Activated CD8-positive, alpha-beta T cell treated with anti-CD3 and anti-CD28 coated beads, Interleukin-2, amount 10 ng/mL, durations not matched to agents 7 days and 5 days (primary cell): ENCODE results near the gene LRRC59. TPM values are rescaled to one million over a fixed set of nuclear protein-coding genes. Genes with fewer than 3 reads are reported as not detected.

Source experiments
- ATAC-seq: fragments of 150-1000 bp; cut with Tn5 transposase; one replicate; pipeline ENCODE4 v1.10.0; 2021; ENCODE audit warnings: moderate library complexity
- CTCF ChIA-PET: fragments of 350-600 bp; sonication (Branson Sonifier 250); formaldehyde crosslinking; loops from one replicate; lab custom pipeline; 2021; ENCODE audit warnings: antibody characterized with exemption; lab: Charles Lee
- POLR2A ChIA-PET: fragments of 350-600 bp; sonication (Branson Sonifier 250); formaldehyde crosslinking; loops from one replicate; lab custom pipeline; 2021; ENCODE audit warnings: antibody characterized with exemption; lab: Charles Lee
- DNase-seq: peaks from one replicate; pipeline ENCODE4 v3.0.0-alpha.2; 2020
- H3K27ac Mint-ChIP-seq: one replicate; pipeline ENCODE4 v1.8.0; 2021; ENCODE audit warnings: mild to moderate bottlenecking, mixed read lengths
- H3K27me3 Mint-ChIP-seq: one replicate; pipeline ENCODE4 v1.8.0; 2021; ENCODE audit warnings: low read depth, mixed read lengths
- H3K36me3 Mint-ChIP-seq: one replicate; pipeline ENCODE4 v1.8.0; 2021; ENCODE audit warnings: low read depth, mixed read lengths
- H3K4me1 Mint-ChIP-seq: one replicate; pipeline ENCODE4 v1.8.0; 2021; ENCODE audit warnings: low read depth, mixed read lengths
- H3K4me3 Mint-ChIP-seq: one replicate; pipeline ENCODE4 v1.8.0; 2021; ENCODE audit warnings: mild to moderate bottlenecking, mixed read lengths
- H3K9me3 Mint-ChIP-seq: one replicate; pipeline ENCODE4 v1.8.0; 2022; ENCODE audit warnings: mixed read lengths; ENCODE audit not compliant: insufficient read depth
- total RNA-seq, 2 experiments: library from RNA; stranded (reverse); gene quantifications; one replicate each; pipeline ENCODE4 v1.2.3, GENCODE V29; 2021

The LRRC59 gene
- total RNA-seq, 2 experiments from 2014 or later, result 77.7 to 77.9 TPM

- DNase-seq, result no peak
- H3K4me3 Mint-ChIP-seq, result no peak overlapping the region
- H3K4me1 Mint-ChIP-seq, result peaks cover 19% of the 10 kb centered on the region
- H3K27ac Mint-ChIP-seq, result no peak overlapping the region
- H3K27me3 Mint-ChIP-seq, result no peaks in the 10 kb centered on the region
- no peak for ATAC-seq
- no peaks in the 10 kb centered on the region for H3K9me3 Mint-ChIP-seq
- peaks cover 27% of the 10 kb centered on the region for H3K36me3 Mint-ChIP-seq
- CTCF ChIA-PET, result interaction anchor here (2.6 kb wide), 1 partner anchor 9 kb away, joined by 12 read pairs; no protein-coding TSS in a partner anchor
- POLR2A ChIA-PET, result no interaction called here
These were observed 44.4 kb downstream of the LRRC59 start for GRCh38 chr17:50352693-50353599.

- Mint-ChIP-seq H3K27ac (peak overlapping the region; percentile 36), H3K36me3 (peaks cover 22% of the 10 kb centered on the region), H3K9me3 (no peaks in the 10 kb centered on the region), H3K27me3 (no peaks in the 10 kb centered on the region), H3K4me1 (peaks cover 26% of the 10 kb centered on the region), H3K4me3 (no peak overlapping the region)
- POLR2A ChIA-PET, result no interaction called here
- ATAC-seq (no peak), DNase-seq (no peak)
- CTCF ChIA-PET, result interaction anchor here (2.6 kb wide), 1 partner anchor 9 kb away, joined by 12 read pairs; no protein-coding TSS in a partner anchor
These were observed 45.1 kb downstream of the LRRC59 start for GRCh38 chr17:50352072-50352692.

GRCh38 chr17:50350733-50351132 lies 46.6 kb downstream of the LRRC59 start:
- DNase-seq, result no peak
- Mint-ChIP-seq H3K4me1 (peaks cover 35% of the 10 kb centered on the region), H3K36me3 (peaks cover 16% of the 10 kb centered on the region), H3K27ac (no peak overlapping the region), H3K4me3 (no peak overlapping the region), H3K9me3 (no peaks in the 10 kb centered on the region), H3K27me3 (no peaks in the 10 kb centered on the region)
- ATAC-seq, result no peak
- CTCF ChIA-PET, result interaction anchor here (2.6 kb wide), 1 partner anchor 11 kb away, joined by 12 read pairs; no protein-coding TSS in a partner anchor
- POLR2A ChIA-PET, result no interaction called here

GRCh38 chr17:50349243-50349600 lies 48.1 kb downstream of the LRRC59 start:
- no peak for ATAC-seq
- H3K9me3 Mint-ChIP-seq, result no peaks in the 10 kb centered on the region
- peak overlapping the region; percentile 42 for H3K27ac Mint-ChIP-seq
- no peak for DNase-seq
- peaks cover 47% of the 10 kb centered on the region for H3K4me1 Mint-ChIP-seq
- H3K4me3 Mint-ChIP-seq, result no peak overlapping the region
- H3K27me3 Mint-ChIP-seq, result no peaks in the 10 kb centered on the region
- POLR2A ChIA-PET, result interaction anchor here (0.9 to 3.1 kb wide), 3 partner anchors 13 to 48 kb away, joined by 3 to 18 read pairs (median 5); partner anchors contain the start of genes EME1, LRRC59 and MRPL27
- H3K36me3 Mint-ChIP-seq, result peaks cover 11% of the 10 kb centered on the region
- CTCF ChIA-PET, result interaction anchor here (0.9 to 5.0 kb wide), 3 partner anchors 12 to 255 kb away, joined by 4 to 43 read pairs (median 7); partner anchors contain the start of gene LRRC59

- CTCF ChIA-PET, result interaction anchor here (0.9 to 5.0 kb wide), 3 partner anchors 13 to 254 kb away, joined by 4 to 43 read pairs (median 7); partner anchors contain the start of gene LRRC59
- POLR2A ChIA-PET, result interaction anchor here (0.9 to 3.1 kb wide), 3 partner anchors 13 to 49 kb away, joined by 3 to 18 read pairs (median 5); partner anchors contain the start of genes EME1, LRRC59 and MRPL27
- Mint-ChIP-seq H3K27me3 (no peaks in the 10 kb centered on the region), H3K4me3 (peak overlapping the region; percentile 21), H3K36me3 (peaks cover 10% of the 10 kb centered on the region), H3K9me3 (no peaks in the 10 kb centered on the region), H3K27ac (peak overlapping the region; percentile 42), H3K4me1 (peaks cover 47% of the 10 kb centered on the region)
- DNase-seq (no peak), ATAC-seq (no peak)
These were observed 48.6 kb downstream of the LRRC59 start for GRCh38 chr17:50348522-50349242.

GRCh38 chr17:50347894-50348291 lies 49.4 kb downstream of the LRRC59 start:
- H3K4me3 Mint-ChIP-seq, result peak overlapping the region; percentile 89
- no peak for ATAC-seq
- H3K9me3 Mint-ChIP-seq, result no peaks in the 10 kb centered on the region
- no peak for DNase-seq
- H3K27me3 Mint-ChIP-seq, result no peaks in the 10 kb centered on the region
- H3K27ac Mint-ChIP-seq, result peak overlapping the region; percentile 42
- CTCF ChIA-PET, result interaction anchor here (1.4 to 5.0 kb wide), 2 partner anchors 14 to 49 kb away, joined by 7 to 43 read pairs; partner anchors contain the start of gene LRRC59
- peaks cover 47% of the 10 kb centered on the region for H3K4me1 Mint-ChIP-seq
- POLR2A ChIA-PET, result interaction anchor here (1.8 to 3.1 kb wide), 3 partner anchors 14 to 25 kb away, joined by 5 to 18 read pairs (median 14); partner anchors contain the start of genes EME1 and MRPL27
- peaks cover 6% of the 10 kb centered on the region for H3K36me3 Mint-ChIP-seq

GRCh38 chr17:50347117-50347893 lies 50.0 kb downstream of the LRRC59 start:
- Mint-ChIP-seq H3K27me3 (no peaks in the 10 kb centered on the region), H3K4me3 (peak overlapping the region; percentile 89), H3K4me1 (peaks cover 47% of the 10 kb centered on the region), H3K36me3 (peaks cover 4% of the 10 kb centered on the region), H3K27ac (peak overlapping the region; percentile 89), H3K9me3 (no peaks in the 10 kb centered on the region)
- ChIA-PET POLR2A (interaction anchor here (1.1 to 3.1 kb wide), 6 partner anchors 12 to 150 kb away, joined by 3 to 18 read pairs (median 8); partner anchors contain the start of genes EME1 and MRPL27), CTCF (interaction anchor here (2.3 to 5.0 kb wide), 2 partner anchors 14 to 50 kb away, joined by 9 to 43 read pairs; partner anchors contain the start of gene LRRC59)
- ATAC-seq (no peak), DNase-seq (no peak)

GRCh38 chr17:50346313-50347116 lies 50.8 kb downstream of the LRRC59 start:
- peaks cover 47% of the 10 kb centered on the region for H3K4me1 Mint-ChIP-seq
- peak; percentile 64 for DNase-seq
- no peaks in the 10 kb centered on the region for H3K27me3 Mint-ChIP-seq
- peak; percentile 74 for ATAC-seq
- ChIA-PET POLR2A (interaction anchor here (0.7 to 3.1 kb wide), 9 partner anchors 11 to 149 kb away, joined by 3 to 18 read pairs (median 3); partner anchors contain the start of genes EME1, LRRC59 and MRPL27), CTCF (interaction anchor here (1.0 to 5.0 kb wide), 4 partner anchors 13 to 51 kb away, joined by 3 to 43 read pairs (median 6); partner anchors contain the start of gene LRRC59)
- H3K36me3 Mint-ChIP-seq, result peaks cover 3% of the 10 kb centered on the region
- H3K27ac Mint-ChIP-seq, result peak overlapping the region; percentile 89
- H3K9me3 Mint-ChIP-seq, result no peaks in the 10 kb centered on the region
- peak overlapping the region; percentile 89 for H3K4me3 Mint-ChIP-seq

GRCh38 chr17:50345432-50346312 lies 51.7 kb downstream of the LRRC59 start, which contains the start of gene XYLT2:
TSS of gene XYLT2 (plus strand) at chr17:50346126. CDS start at chr17:50346141, 15 bp downstream.
- Mint-ChIP-seq H3K9me3 (no peaks in the 10 kb centered on the region), H3K4me1 (peaks cover 44% of the 10 kb centered on the region), H3K4me3 (peak within 1 kb of the TSS; percentile 89), H3K27me3 (no peaks in the 10 kb centered on the region), H3K36me3 (peaks cover 3% of the 10 kb centered on the region), H3K27ac (peak within 1 kb of the TSS; percentile 95)
- ChIA-PET POLR2A (interaction anchor here (0.7 to 2.2 kb wide), 8 partner anchors 10 to 148 kb away, joined by 3 to 14 read pairs (median 3); partner anchors contain the start of genes EME1, LRRC59 and MRPL27), CTCF (interaction anchor here (1.0 to 5.0 kb wide), 4 partner anchors 12 to 51 kb away, joined by 3 to 43 read pairs (median 6); partner anchors contain the start of gene LRRC59)
- peak; percentile 90 for ATAC-seq
- peak; percentile 91 for DNase-seq
